ENCODE results near the gene FALEC.
"Not testable (repeated sequence)": the region's sequence is repeated elsewhere in the genome, so short reads cannot be mapped to it uniquely, and the experiment has no call there.

Gene FALEC

GRCh38 chr1:150567717-150568593 lies 52.4 kb downstream of the FALEC start:
- no peak for DNase-seq (ENCODE audit: low read depth)
- TF ChIP-seq CTCF (IDR thresholded peaks at IDR 0.05; ENCODE audit: low read depth, low read length) (no peak), MAX (IDR thresholded peaks at IDR 0.05; ENCODE audit: low read depth, low read length) (no peak), MYC (IDR thresholded peaks at IDR 0.05; ENCODE audit: low read depth, low read length) (no peak), POLR2A (IDR thresholded peaks at IDR 0.05; ENCODE audit: extremely low read depth, insufficient read length) (no peak)
- no peak overlapping the region for H3K4me3 ChIP-seq (ENCODE audit: low read depth, low read length)

DNA sequence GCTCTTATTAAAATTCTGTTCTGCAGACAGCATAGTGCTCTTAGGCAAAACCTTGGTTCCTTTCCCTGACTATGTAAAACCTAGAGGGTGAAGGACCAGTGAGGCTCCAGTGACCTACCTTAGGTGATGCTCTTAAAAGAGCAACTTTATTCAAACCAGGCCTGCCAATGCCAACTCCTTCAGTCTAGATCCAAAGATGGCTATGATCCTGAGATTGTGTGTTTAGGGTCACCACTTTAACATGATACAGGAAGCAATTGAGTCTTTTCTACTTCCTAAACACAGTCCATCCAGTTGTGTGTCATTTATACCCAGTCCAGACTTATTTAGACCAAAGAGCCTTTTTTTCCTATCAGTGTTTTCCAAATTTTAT lies 53.0 kb downstream of the FALEC start:
- no peak overlapping the region for H3K4me3 ChIP-seq (ENCODE audit: low read depth, low read length)
- TF ChIP-seq CTCF (IDR thresholded peaks at IDR 0.05; ENCODE audit: low read depth, low read length), result no peak
- no peak for TF ChIP-seq POLR2A (IDR thresholded peaks at IDR 0.05; ENCODE audit: extremely low read depth, insufficient read length)
- TF ChIP-seq MYC (IDR thresholded peaks at IDR 0.05; ENCODE audit: low read depth, low read length), result no peak
- no peak for TF ChIP-seq MAX (IDR thresholded peaks at IDR 0.05; ENCODE audit: low read depth, low read length)
- no peak for DNase-seq (ENCODE audit: low read depth)

GRCh38 chr1:150572918-150573647 lies 57.5 kb downstream of the FALEC start:
- no peak for TF ChIP-seq MAX (IDR thresholded peaks at IDR 0.05; ENCODE audit: low read depth, low read length)
- no peak for TF ChIP-seq POLR2A (IDR thresholded peaks at IDR 0.05; ENCODE audit: extremely low read depth, insufficient read length)
- no peak for TF ChIP-seq MYC (IDR thresholded peaks at IDR 0.05; ENCODE audit: low read depth, low read length)
- TF ChIP-seq CTCF (IDR thresholded peaks at IDR 0.05; ENCODE audit: low read depth, low read length), result no peak
- DNase-seq (ENCODE audit: low read depth), result no peak
- no peak overlapping the region for H3K4me3 ChIP-seq (ENCODE audit: low read depth, low read length)

GRCh38 chr1:150573648-150574071 lies 58.1 kb downstream of the FALEC start:
- not testable (repeated sequence) for DNase-seq (ENCODE audit: low read depth); H3K4me3 ChIP-seq (ENCODE audit: low read depth, low read length)

DNA sequence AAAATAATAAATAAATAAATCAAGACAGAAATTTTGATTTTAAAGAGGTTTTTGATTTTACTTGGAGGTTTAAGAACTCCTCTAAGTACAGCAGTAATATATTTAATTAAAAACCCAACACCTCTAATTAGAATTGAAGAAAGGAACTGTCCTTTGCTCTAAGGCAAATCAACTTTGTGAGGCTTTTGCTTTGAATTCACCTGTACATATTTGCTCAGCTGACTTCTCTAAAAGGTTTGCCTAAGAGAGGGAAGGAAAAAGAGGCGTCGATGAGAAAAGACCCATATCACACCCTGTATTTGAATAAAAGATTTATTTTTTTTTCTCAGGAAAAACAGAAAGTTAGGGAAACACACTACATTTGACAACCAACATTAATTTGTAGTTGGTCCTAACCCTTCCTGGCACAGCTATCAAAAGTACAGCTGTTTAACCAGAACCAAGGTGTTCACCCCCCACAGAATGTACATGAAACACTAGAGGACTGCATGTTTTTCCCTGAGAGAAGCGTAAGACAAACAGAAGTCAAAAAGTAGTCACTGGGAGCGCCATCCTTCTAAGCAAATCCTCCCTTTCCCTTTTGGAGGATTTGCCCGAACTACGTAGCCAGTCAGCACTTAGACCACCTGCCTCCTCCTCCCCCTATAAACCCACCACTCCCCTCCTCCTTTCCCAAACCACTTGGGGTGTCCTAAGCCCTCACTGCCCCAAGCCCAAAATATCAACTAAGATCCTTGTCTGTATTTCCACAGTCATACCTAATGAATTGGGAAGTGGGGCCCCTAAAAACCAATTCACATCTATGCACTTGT lies 58.9 kb downstream of the FALEC start:
- no peak for DNase-seq (ENCODE audit: low read depth)
- H3K4me3 ChIP-seq (ENCODE audit: low read depth, low read length), result peak overlapping the region; percentile 88
- TF ChIP-seq CTCF (IDR thresholded peaks at IDR 0.05; ENCODE audit: low read depth, low read length), result no peak
- TF ChIP-seq MAX (IDR thresholded peaks at IDR 0.05; ENCODE audit: low read depth, low read length), result no peak
- TF ChIP-seq POLR2A (IDR thresholded peaks at IDR 0.05; ENCODE audit: extremely low read depth, insufficient read length), result no peak
- no peak for TF ChIP-seq MYC (IDR thresholded peaks at IDR 0.05; ENCODE audit: low read depth, low read length)

Measured in NB4 (cell line).